ENCODE data around the gene TMIGD2.
"Not testable (repeated sequence)": the region's sequence is repeated elsewhere in the genome, so short reads cannot be mapped to it uniquely, and the experiment has no call there.

- not testable (repeated sequence) for TF ChIP-seq L3MBTL2 (conservative IDR thresholded peaks at IDR 0.05); FOXM1 (IDR thresholded peaks at IDR 0.05; ENCODE audit: borderline replicate concordance); FOXA1 (IDR thresholded peaks at IDR 0.05); ARNT (IDR thresholded peaks at IDR 0.05); TARDBP (IDR thresholded peaks at IDR 0.05); HDGF (IDR thresholded peaks at IDR 0.05; ENCODE audit: borderline replicate concordance); NFRKB (IDR thresholded peaks at IDR 0.05); FOXK2 (IDR thresholded peaks at IDR 0.05)
These were observed 16.0 kb downstream of the TMIGD2 start for GRCh38 chr19:4286141-4286540.
